IMR-90 (cell line): Measurements from ENCODE around the gene IFIH1. TPM values are rescaled to one million over a fixed set of nuclear protein-coding genes. Genes with fewer than 3 reads are reported as not detected.

Experiments
- ATAC-seq: fragments of 200-7000 bp; cut with Tn5 transposase; 2 replicates; pipeline ENCODE4 v1.9.1; 2020; ENCODE audit warnings: low read depth, mild to moderate bottlenecking, moderate library complexity
- BruUV-seq: library from RNA; stranded (reverse); fragments of 400-500 nt; replicated peaks from 2 replicates; lab custom pipeline; 2021; lab: Mats Ljungman, UMichigan
- CTCF ChIA-PET: fragments of 300-600 bp; formaldehyde crosslinking; extraction: SDS; loops from one replicate; lab custom pipeline; 2021; ENCODE audit warnings: antibody characterized with exemption; lab: Yijun Ruan, JAX
- POLR2A ChIA-PET: fragments of 300-600 bp; sonication (Branson Sonifier 250); formaldehyde crosslinking; loops from one replicate; lab custom pipeline; 2022; ENCODE audit warnings: antibody characterized with exemption; ENCODE audit not compliant: unreplicated experiment; lab: Charles Lee
- DNase-seq: peaks from one replicate; pipeline ENCODE4 v3.0.0; 2013
- H2AFZ ChIP-seq: replicated peaks from 2 replicates; pipeline ENCODE3; 2013; ENCODE audit warnings: low read length, mild to moderate bottlenecking; ENCODE audit not compliant: poor library complexity
- H2AK5ac ChIP-seq: 2 replicates; pipeline ENCODE4 v1.6.1; 2013; ENCODE audit warnings: low read depth, low read length, inconsistent platforms
- H2AK9ac ChIP-seq: replicated peaks from 2 replicates; pipeline ENCODE3; 2013; ENCODE audit warnings: mild to moderate bottlenecking, low read depth, low read length, moderate library complexity; ENCODE audit not compliant: poor library complexity
- H2BK120ac ChIP-seq: 2 replicates; pipeline ENCODE4 v1.6.1; 2013; ENCODE audit warnings: low read depth, low read length, inconsistent platforms
- H2BK15ac ChIP-seq: 3 replicates; pipeline ENCODE4 v1.6.1; 2013; ENCODE audit warnings: low read depth, low read length, inconsistent platforms
- H2BK20ac ChIP-seq: 2 replicates; pipeline ENCODE4 v1.6.1; 2013; ENCODE audit warnings: low read depth, mild to moderate bottlenecking, inconsistent platforms, low read length, moderate library complexity
- H2BK5ac ChIP-seq: 2 replicates; pipeline ENCODE4 v1.6.1; 2013; ENCODE audit warnings: mild to moderate bottlenecking, low read depth, low read length, inconsistent platforms; ENCODE audit not compliant: poor library complexity, severe bottlenecking
- H3K14ac ChIP-seq: replicated peaks from 2 replicates; pipeline ENCODE4 v1.6.1; 2013; ENCODE audit warnings: low read depth, low read length, inconsistent platforms
- H3K18ac ChIP-seq: 2 replicates; pipeline ENCODE4 v1.6.1; 2013; ENCODE audit warnings: low read depth, low read length, control low read depth
- H3K23ac ChIP-seq: 2 replicates; pipeline ENCODE4 v1.6.1; 2013; ENCODE audit warnings: low read depth, low read length, inconsistent platforms
- H3K27ac ChIP-seq: 2 replicates; pipeline ENCODE4 v1.5.1; 2013; ENCODE audit warnings: mild to moderate bottlenecking, control low read depth, low read length; ENCODE audit not compliant: insufficient read depth
- H3K27me3 ChIP-seq: 2 replicates; pipeline ENCODE4 v1.6.1; 2013; ENCODE audit warnings: low read length; ENCODE audit not compliant: control insufficient read depth, insufficient read depth
- H3K36me3 ChIP-seq: 2 replicates; pipeline ENCODE4 v1.6.1; 2013; ENCODE audit warnings: low read length, mixed read lengths; ENCODE audit not compliant: control insufficient read depth, insufficient read depth
- H3K4ac ChIP-seq: 2 replicates; pipeline ENCODE4 v1.6.1; 2013; ENCODE audit warnings: low read depth, low read length, inconsistent platforms
- H3K4me1 ChIP-seq: 2 replicates; pipeline ENCODE4 v1.6.1; 2013; ENCODE audit warnings: low read length, mixed read lengths; ENCODE audit not compliant: control insufficient read depth, insufficient read depth
- H3K4me2 ChIP-seq: 2 replicates; pipeline ENCODE4 v1.6.1; 2013; ENCODE audit warnings: low read depth, mild to moderate bottlenecking, control low read depth, low read length, moderate library complexity
- H3K4me3 ChIP-seq: 2 replicates; pipeline ENCODE4 v1.5.1; 2013; ENCODE audit warnings: low read depth, mild to moderate bottlenecking, control low read depth, low read length, moderate library complexity; ENCODE audit not compliant: insufficient read depth
- H3K56ac ChIP-seq: 2 replicates; pipeline ENCODE4 v1.6.1; 2013; ENCODE audit warnings: low read length, inconsistent platforms; ENCODE audit not compliant: insufficient read depth; ENCODE audit errors: extremely low read depth
- H3K79me1 ChIP-seq, 2 experiments: 2 replicates each; pipeline ENCODE4 v1.6.1; 2013; ENCODE audit warnings: low read length in 2 of 2, inconsistent platforms in 1 of 2, low read depth in 1 of 2
- H3K9ac ChIP-seq: 2 replicates; pipeline ENCODE4 v1.6.1; 2013; ENCODE audit warnings: low read depth, low read length, control low read depth
- H3K9me1 ChIP-seq: 2 replicates; pipeline ENCODE4 v1.6.1; 2013; ENCODE audit warnings: low read length, inconsistent platforms; ENCODE audit not compliant: insufficient read depth
- H3K9me3 ChIP-seq: 2 replicates; pipeline ENCODE4 v1.6.1; 2013; ENCODE audit warnings: low read length; ENCODE audit not compliant: control insufficient read depth, insufficient read depth
- H4K20me1 ChIP-seq: 2 replicates; pipeline ENCODE4 v1.6.1; 2013; ENCODE audit warnings: low read length, inconsistent platforms; ENCODE audit not compliant: insufficient read depth
- H4K5ac ChIP-seq: 2 replicates; pipeline ENCODE4 v1.6.1; 2013; ENCODE audit warnings: mild to moderate bottlenecking, low read depth, low read length, control low read depth
- H4K8ac ChIP-seq, 2 experiments: 2 replicates each; pipeline ENCODE4 v1.6.1; 2013; ENCODE audit warnings: low read depth in 2 of 2, low read length in 2 of 2, control low read depth in 1 of 2, inconsistent platforms in 1 of 2
- H4K91ac ChIP-seq: 2 replicates; pipeline ENCODE4 v1.6.1; 2013; ENCODE audit warnings: low read depth, low read length, inconsistent platforms; ENCODE audit not compliant: insufficient read depth
- CEBPB ChIP-seq: IDR thresholded peaks from 2 replicates; pipeline ENCODE4 v1.6.1; 2012; ENCODE audit warnings: low read depth, low read length, improper control_type of control experiment
- ELK1 ChIP-seq: fragments of 150-350 bp; IDR thresholded peaks from 2 replicates; pipeline ENCODE4 v1.6.1; 2016; ENCODE audit warnings: low read depth, mild to moderate bottlenecking, low read length, moderate library complexity, borderline replicate concordance
- MAZ ChIP-seq: IDR thresholded peaks from 2 replicates; pipeline ENCODE4 v1.6.1; 2012; ENCODE audit warnings: low read depth, mild to moderate bottlenecking, low read length, improper control_type of control experiment, moderate library complexity, borderline replicate concordance
- MXI1 ChIP-seq: IDR thresholded peaks from 2 replicates; pipeline ENCODE4 v1.6.1; 2012; ENCODE audit warnings: low read depth, mild to moderate bottlenecking, low read length, moderate library complexity, borderline replicate concordance
- POLR2A ChIP-seq: IDR thresholded peaks from 2 replicates; pipeline ENCODE4 v1.6.1; 2012; ENCODE audit warnings: mild to moderate bottlenecking, low read depth, low read length
- RAD21 ChIP-seq: IDR thresholded peaks from 2 replicates; pipeline ENCODE4 v1.6.1; 2012; ENCODE audit warnings: low read length, improper control_type of control experiment
- RFX5 ChIP-seq: IDR thresholded peaks from 2 replicates; pipeline ENCODE4 v1.8.0; 2012; ENCODE audit warnings: low read depth, mild to moderate bottlenecking, low read length, moderate library complexity
- SMC3 ChIP-seq: fragments of 150-350 bp; IDR thresholded peaks from 2 replicates; pipeline ENCODE4 v1.6.1; 2016; ENCODE audit warnings: low read depth, mild to moderate bottlenecking, antibody characterized with exemption, low read length, moderate library complexity
- WGBS, 2 experiments: methylation state at CpG; one replicate each; pipeline versions ENCODE4 v1.1.5 to v1.1.7; 2013; ENCODE audit warnings: missing lambda C conversion rate in 2 of 2; ENCODE audit not compliant: insufficient read length in 1 of 2; ENCODE audit errors: extremely low coverage in 2 of 2; 5-methylcytosine and 5-hydroxymethylcytosine counted together
- dilution Hi-C: fragments of 300-500 bp; cut with HindIII; formaldehyde crosslinking; loops from one replicate; pipeline ENCODE4 v1.14.3; 2018; ENCODE audit warnings: low sequenced_read_pairs; ENCODE audit not compliant: unreplicated experiment
- in situ Hi-C: fragments of 300-500 bp; cut with MboI; formaldehyde crosslinking; loops from 3 replicates; pipeline ENCODE4 v1.14.3; 2019; ENCODE audit warnings: low sequenced_read_pairs, inconsistent platforms, mixed read lengths
- intact Hi-C: fragments of 100-400 bp; cut with micrococcal nuclease; formaldehyde crosslinking; loops from 2 replicates; pipeline ENCODE4 v1.10.0; 2022
- polyA plus RNA-seq, 3 experiments: library from polyadenylated mRNA; depleted of rRNA; stranded (reverse); fragments of >200 nt; gene quantifications; 2 replicates each; pipeline ENCODE4 v1.2.3, GENCODE V29; 2012; ENCODE audit warnings: low replicate concordance in 1 of 3
- total RNA-seq: library from RNA; depleted of rRNA; stranded (reverse); fragments of >200 nt; gene quantifications from 2 replicates; pipeline ENCODE4 v1.2.3, GENCODE V29; 2012

Gene IFIH1
- total and polyA plus RNA-seq, 2 of the 4 experiments (the other 2 are of a cell fraction), result 1.3 to 1.4 TPM

- Histone ChIP-seq H3K27me3 (no peaks in the 10 kb centered on the region), H4K5ac (no peak overlapping the region), H3K14ac (no peak overlapping the region), H2BK15ac (no peak overlapping the region), H2BK20ac (no peak overlapping the region), H3K27ac (no peak overlapping the region), H3K9me3 (no peaks in the 10 kb centered on the region), H3K4ac (no peak overlapping the region), H3K4me1 (no peaks in the 10 kb centered on the region), H3K79me1 (no peaks in the 10 kb centered on the region), H3K18ac (no peak overlapping the region), H2BK5ac (no peak overlapping the region), H3K9ac (no peak overlapping the region), H2AFZ (no peak overlapping the region), H3K23ac (no peak overlapping the region), H2AK9ac (no peak overlapping the region), H4K8ac (no peak overlapping the region), H2AK5ac (no peak overlapping the region), H3K56ac (no peak overlapping the region), H4K91ac (no peak overlapping the region), H3K4me2 (no peak overlapping the region), H3K9me1 (no peaks in the 10 kb centered on the region; the same call in 1 of the 2 replicates), H3K36me3 (no peaks in the 10 kb centered on the region), H4K20me1 (no peaks in the 10 kb centered on the region), H3K4me3 (no peak overlapping the region), H2BK120ac (no peak overlapping the region)
- CTCF ChIA-PET, result interaction anchor here (0.6 kb wide), 1 partner anchor 68 kb away, joined by 3 read pairs; no protein-coding TSS in a partner anchor
- intact Hi-C loops, result no loop called here
- WGBS, 2 experiments, result 100% methylated on average over 1 of the region's 3 CpGs; no CpG with 5 or more reads in 1 of the 2 experiments
- BruUV-seq, result no TSS peak
- DNase-seq, result no peak
- in situ Hi-C loops, result loop anchor here (10.0 to 25.0 kb wide), 2 partner anchors 322 to 724 kb away; no protein-coding TSS in a partner anchor
- no peak for ATAC-seq
- TF ChIP-seq MXI1 (no peak), ELK1 (no peak), MAZ (no peak), RAD21 (no peak), CEBPB (no peak), POLR2A (no peak), RFX5 (no peak), SMC3 (no peak)
- dilution Hi-C loops, result no loop called here
- POLR2A ChIA-PET, result no interaction called here
These were observed 9.6 kb downstream of the IFIH1 start for GRCh38 chr2:162308747-162309503.
